Body of pancreas (tissue), 4 donors: Measurements from ENCODE around the gene TKFC. TPM values are rescaled to one million over a fixed set of nuclear protein-coding genes. Genes with fewer than 3 reads are reported as not detected.

Experiments used
- ATAC-seq: fragments of 150-250 bp; one replicate; pipeline ENCODE4 v1.9.1; 2016
- DNase-seq, 4 donors: peaks; one replicate each; pipeline ENCODE4 v3.0.0-alpha.2; 2019
- H3K27ac ChIP-seq, 4 donors: fragments of 200-600 bp; sonication (generic); 1 replicate in 3 of 4; 2 replicates in 1 of 4; pipeline versions ENCODE4 v1.5.1 to v1.6.1; 2016 to 2019; ENCODE audit warnings: mild to moderate bottlenecking in 1 of 4, mixed read lengths in 1 of 4, moderate library complexity in 1 of 4
- H3K27me3 ChIP-seq, 2 donors: fragments of 200-600 bp; sonication (generic); one replicate each; pipeline ENCODE4 v1.6.0; 2016; ENCODE audit warnings: mild to moderate bottlenecking in 1 of 2
- H3K36me3 ChIP-seq, 2 donors: fragments of 200-600 bp; sonication (generic); replicated peaks in 1 of 2; 2 replicates each; pipeline ENCODE4 v1.5.1; 2016; ENCODE audit warnings: low read depth in 2 of 2; ENCODE audit not compliant: insufficient read depth in 1 of 2
- H3K4me1 ChIP-seq: fragments of 200-600 bp; sonication (generic); one replicate; pipeline ENCODE4 v1.6.0; 2016
- H3K4me3 ChIP-seq, 2 donors: fragments of 200-600 bp; sonication (generic); 1 replicate in 1 of 2; 2 replicates in 1 of 2; pipeline ENCODE4 v1.5.1; 2016 to 2019
- H3K9me3 ChIP-seq, 3 donors: fragments of 200-600 bp; sonication (generic); 1 replicate in 2 of 3; 2 replicates in 1 of 3; pipeline ENCODE4 v1.5.1; 2016
- CTCF ChIP-seq, 7 experiments: fragments of 450-650 bp in 4 of 7; fragments of 200-600 bp in 3 of 7; sonication (generic) in 3 of 7; IDR thresholded peaks; one replicate each; pipeline ENCODE4 v1.5.1; 2016 to 2019; ENCODE audit warnings: antibody characterized with exemption in 7 of 7
- POLR2A ChIP-seq, 3 donors: fragments of 450-650 bp; IDR thresholded peaks; one replicate each; pipeline ENCODE4 v1.6.1; 2016; ENCODE audit warnings: antibody characterized with exemption in 3 of 3, mild to moderate bottlenecking in 2 of 3
- WGBS, 2 donors: methylation state at CpG; one replicate each; pipeline ENCODE4 v1.1.5; 2017; 5-methylcytosine and 5-hydroxymethylcytosine counted together
- intact Hi-C: fragments of 100-400 bp; cut with DNase I; formaldehyde crosslinking; loops from one replicate; pipeline ENCODE4 v1.15.1; 2023
- total RNA-seq, 2 donors: library from RNA; depleted of rRNA; stranded (reverse); fragments of >200 nt; gene quantifications; one replicate each; pipeline ENCODE4 v1.1.0, GENCODE V29; 2016

Gene TKFC
- total RNA-seq, 2 donors from 2014 or later, result 27.5 to 38.6 TPM

DNA sequence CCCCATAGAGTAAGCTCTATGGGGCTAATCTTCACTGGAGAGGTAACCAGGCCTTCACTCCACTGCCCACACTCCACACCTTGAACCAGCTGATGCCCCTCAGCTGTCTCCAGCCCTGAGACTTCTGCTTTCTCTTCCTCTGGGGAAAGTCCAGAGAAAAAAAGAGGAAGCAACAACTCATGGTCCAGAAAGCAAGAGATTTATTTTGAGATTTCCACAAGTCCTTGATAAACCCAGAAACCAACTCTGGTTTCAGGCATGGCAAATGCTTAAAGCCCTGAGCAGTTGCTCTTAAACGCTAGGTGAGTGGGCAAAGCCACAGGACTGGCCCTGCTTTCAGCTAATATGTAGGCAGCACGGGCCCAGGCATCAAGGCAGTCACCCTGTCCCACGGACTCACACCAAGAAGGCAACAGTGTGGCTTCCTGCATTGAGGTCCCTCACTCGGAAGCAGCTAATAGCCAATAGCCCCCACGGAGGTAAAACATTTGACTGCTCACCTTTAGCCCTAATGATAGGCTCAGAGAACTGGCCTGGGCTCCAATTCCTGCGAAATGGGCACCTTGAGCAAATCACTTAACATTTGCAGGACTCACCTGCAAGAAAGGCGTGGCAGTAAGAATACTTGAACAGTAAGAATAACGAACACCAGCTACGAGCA is 24.3 kb downstream of the TKFC start:
- no peak for TF ChIP-seq CTCF (IDR thresholded peaks at IDR 0.05)
- TF ChIP-seq POLR2A (IDR thresholded peaks at IDR 0.05), result no peak
- ATAC-seq, result no peak
- intact Hi-C loops, result no loop called here
- Histone ChIP-seq H3K27ac (no peak overlapping the region), H3K4me1 (peaks cover 10% of the 10 kb centered on the region), H3K27me3 (no peaks in the 10 kb centered on the region), H3K4me3 (no peak overlapping the region), H3K36me3 (no peaks in the 10 kb centered on the region), H3K9me3 (no peaks in the 10 kb centered on the region)
- DNase-seq, result no peak
- 81 to 100% methylated on average over 4 to 9 of the region's 9 CpGs for WGBS, 2 donors

GRCh38 chr11:61357894-61358239 is 24.8 kb downstream of the TKFC start:
- ATAC-seq, result no peak
- 85 to 93% methylated on average over 6 of the region's 6 CpGs for WGBS, 2 donors
- intact Hi-C loops, result no loop called here
- Histone ChIP-seq H3K27me3 (no peaks in the 10 kb centered on the region), H3K4me3 (no peak overlapping the region), H3K27ac (no peak overlapping the region), H3K4me1 (peaks cover 13% of the 10 kb centered on the region), H3K9me3 (no peaks in the 10 kb centered on the region), H3K36me3 (no peaks in the 10 kb centered on the region)
- TF ChIP-seq POLR2A (IDR thresholded peaks at IDR 0.05) (no peak), CTCF (IDR thresholded peaks at IDR 0.05) (no peak)
- no peak for DNase-seq

DNA sequence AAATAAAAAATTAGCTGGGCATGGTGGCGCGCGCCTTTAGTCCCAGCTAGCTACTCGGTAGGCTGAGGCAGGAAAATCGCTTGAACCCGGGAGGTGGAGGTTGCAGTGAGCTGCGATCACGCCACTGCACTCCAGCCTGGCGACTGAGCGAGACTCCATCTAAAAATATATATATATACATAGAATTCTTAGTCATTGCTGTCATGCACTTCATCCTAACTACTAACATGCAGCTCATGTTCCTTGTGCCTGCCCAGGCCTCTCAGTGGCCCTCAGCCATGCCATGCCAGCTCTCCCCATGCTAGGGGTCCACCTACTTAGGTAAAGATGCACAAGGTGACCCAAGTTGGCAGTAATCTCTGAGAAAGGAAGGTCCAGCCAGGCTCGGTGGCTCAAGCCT is 25.5 kb downstream of the TKFC start:
- peaks cover 20% of the 10 kb centered on the region for H3K4me1 ChIP-seq
- DNase-seq (no peak), ATAC-seq (no peak)
- WGBS, 2 donors, result 94 to 95% methylated on average over 11 of the region's 11 CpGs
- no peaks in the 10 kb centered on the region for H3K36me3 ChIP-seq
- H3K9me3 ChIP-seq, result no peaks in the 10 kb centered on the region
- TF ChIP-seq CTCF (IDR thresholded peaks at IDR 0.05) (no peak), POLR2A (IDR thresholded peaks at IDR 0.05) (no peak)
- H3K27ac ChIP-seq, result no peak overlapping the region
- H3K27me3 ChIP-seq, result no peaks in the 10 kb centered on the region
- no peak overlapping the region for H3K4me3 ChIP-seq
- intact Hi-C loops, result no loop called here

DNA sequence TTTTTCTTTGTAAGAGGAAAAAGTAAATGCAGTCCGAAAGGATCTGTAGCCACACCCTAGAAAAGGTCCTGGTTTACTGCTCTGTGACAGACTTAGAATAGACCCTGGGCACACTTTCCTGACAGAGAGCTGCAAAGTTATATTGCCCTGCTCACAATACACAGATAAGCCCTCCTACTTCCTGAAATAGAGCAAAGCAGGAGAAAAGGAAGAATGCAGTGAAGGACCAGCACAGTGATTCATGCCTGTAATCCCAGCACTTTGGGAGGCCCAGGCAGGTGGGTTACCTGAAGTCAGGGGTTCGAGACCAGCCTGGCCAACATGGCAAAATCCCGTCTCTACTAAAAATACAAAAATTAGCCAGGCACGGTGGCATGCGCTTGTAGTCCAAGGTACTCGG is 26.5 kb downstream of the TKFC start:
- Histone ChIP-seq H3K27ac (no peak overlapping the region), H3K27me3 (no peaks in the 10 kb centered on the region), H3K9me3 (no peaks in the 10 kb centered on the region), H3K36me3 (no peaks in the 10 kb centered on the region), H3K4me1 (peaks cover 21% of the 10 kb centered on the region), H3K4me3 (no peak overlapping the region)
- ATAC-seq, result no peak
- 89 to 92% methylated on average over 6 of the region's 6 CpGs for WGBS, 2 donors
- TF ChIP-seq CTCF (IDR thresholded peaks at IDR 0.05) (no peak), POLR2A (IDR thresholded peaks at IDR 0.05) (no peak)
- intact Hi-C loops, result no loop called here
- DNase-seq, result no peak

GRCh38 chr11:61361237-61361740 is 28.3 kb downstream of the TKFC start:
- WGBS, 2 donors, result 2 to 3% methylated on average over 15 to 22 of the region's 22 CpGs
- peaks cover 0 to 6% of the 10 kb centered on the region in 2 donors for H3K36me3 ChIP-seq
- DNase-seq, result no peak
- TF ChIP-seq POLR2A (IDR thresholded peaks at IDR 0.05) (no peak), CTCF (IDR thresholded peaks at IDR 0.05) (no peak)
- no peaks in the 10 kb centered on the region for H3K27me3 ChIP-seq
- intact Hi-C loops, result no loop called here
- peak overlapping the region; percentile 98 to 99 (median 98) for H3K27ac ChIP-seq
- H3K4me1 ChIP-seq, result peaks cover 21% of the 10 kb centered on the region
- peak overlapping the region; percentile 48 to 52 for H3K4me3 ChIP-seq
- H3K9me3 ChIP-seq, result no peaks in the 10 kb centered on the region
- ATAC-seq, result no peak
